HUES48 (cell line): ENCODE measurements around the gene GABRD.

ENCODE experiments used
- H3K27ac ChIP-seq: one replicate; pipeline ENCODE4 v1.7.0; 2013; ENCODE audit warnings: low read depth, low read length, inconsistent platforms
- H3K27me3 ChIP-seq: 2 replicates; pipeline ENCODE4 v1.6.1; 2013; ENCODE audit warnings: mild to moderate bottlenecking, low read length; ENCODE audit not compliant: control insufficient read depth, insufficient read depth
- H3K36me3 ChIP-seq: 2 replicates; pipeline ENCODE4 v1.6.1; 2013; ENCODE audit warnings: low read length; ENCODE audit not compliant: control insufficient read depth, insufficient read depth
- H3K4me1 ChIP-seq: 2 replicates; pipeline ENCODE4 v1.6.1; 2013; ENCODE audit warnings: mild to moderate bottlenecking, low read length; ENCODE audit not compliant: control insufficient read depth, insufficient read depth
- H3K4me3 ChIP-seq: 2 replicates; pipeline ENCODE4 v1.5.1; 2013; ENCODE audit warnings: mild to moderate bottlenecking, low read depth, low read length
- H3K9ac ChIP-seq: 2 replicates; pipeline ENCODE4 v1.6.1; 2013; ENCODE audit warnings: mild to moderate bottlenecking, low read depth, low read length, moderate library complexity
- H3K9me3 ChIP-seq: 2 replicates; pipeline ENCODE4 v1.6.1; 2013; ENCODE audit warnings: low read length; ENCODE audit not compliant: control insufficient read depth, insufficient read depth

GABRD gene

DNA sequence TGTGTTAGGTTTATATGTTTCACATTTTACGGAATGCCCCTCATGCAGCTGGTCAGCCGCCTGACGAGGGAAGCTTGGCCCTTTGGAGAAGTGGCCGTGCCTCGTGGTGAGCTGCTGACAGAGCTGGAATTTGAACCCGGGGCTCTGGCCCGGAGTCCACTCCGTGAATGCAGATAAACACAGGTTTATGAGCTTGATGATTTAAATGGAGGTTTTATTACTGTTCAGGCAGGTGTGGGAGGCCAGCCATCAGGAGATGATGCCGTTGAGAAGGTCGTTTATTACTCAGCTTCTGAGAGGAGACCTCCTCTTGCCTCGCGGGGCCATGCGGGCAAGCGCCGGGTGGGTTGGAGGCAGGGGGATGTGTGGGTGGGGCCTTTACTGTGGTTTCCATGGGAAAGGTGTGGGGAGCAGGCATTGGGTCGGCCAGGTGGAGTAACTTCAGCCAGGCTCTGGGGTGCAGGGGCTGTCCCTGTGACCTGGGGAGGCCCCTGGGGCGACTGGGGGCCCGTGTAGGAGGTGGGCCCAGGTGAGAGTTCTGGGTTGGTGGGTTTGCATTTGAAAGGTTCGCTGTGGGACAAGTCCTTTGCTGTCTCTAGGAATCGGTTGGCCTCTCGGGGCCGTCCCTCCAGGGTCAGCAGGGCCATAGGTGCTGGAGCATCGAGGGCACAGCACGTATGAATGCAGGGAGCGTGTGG is 53.1 kb downstream of the GABRD start:
- H3K27ac ChIP-seq, result no peak overlapping the region
- no peaks in the 10 kb centered on the region for H3K27me3 ChIP-seq
- no peak overlapping the region for H3K9ac ChIP-seq
- no peak overlapping the region for H3K4me3 ChIP-seq
- no peaks in the 10 kb centered on the region for H3K4me1 ChIP-seq
- no peaks in the 10 kb centered on the region for H3K9me3 ChIP-seq
- peaks cover 18% of the 10 kb centered on the region for H3K36me3 ChIP-seq

GRCh38 chr1:2072891-2073290 is 53.7 kb downstream of the GABRD start:
- Histone ChIP-seq H3K4me1 (no peaks in the 10 kb centered on the region), H3K36me3 (peaks cover 20% of the 10 kb centered on the region), H3K9me3 (peaks cover 4% of the 10 kb centered on the region; the same call in 1 of the 2 replicates), H3K4me3 (no peak overlapping the region), H3K9ac (no peak overlapping the region), H3K27me3 (no peaks in the 10 kb centered on the region), H3K27ac (no peak overlapping the region)

DNA sequence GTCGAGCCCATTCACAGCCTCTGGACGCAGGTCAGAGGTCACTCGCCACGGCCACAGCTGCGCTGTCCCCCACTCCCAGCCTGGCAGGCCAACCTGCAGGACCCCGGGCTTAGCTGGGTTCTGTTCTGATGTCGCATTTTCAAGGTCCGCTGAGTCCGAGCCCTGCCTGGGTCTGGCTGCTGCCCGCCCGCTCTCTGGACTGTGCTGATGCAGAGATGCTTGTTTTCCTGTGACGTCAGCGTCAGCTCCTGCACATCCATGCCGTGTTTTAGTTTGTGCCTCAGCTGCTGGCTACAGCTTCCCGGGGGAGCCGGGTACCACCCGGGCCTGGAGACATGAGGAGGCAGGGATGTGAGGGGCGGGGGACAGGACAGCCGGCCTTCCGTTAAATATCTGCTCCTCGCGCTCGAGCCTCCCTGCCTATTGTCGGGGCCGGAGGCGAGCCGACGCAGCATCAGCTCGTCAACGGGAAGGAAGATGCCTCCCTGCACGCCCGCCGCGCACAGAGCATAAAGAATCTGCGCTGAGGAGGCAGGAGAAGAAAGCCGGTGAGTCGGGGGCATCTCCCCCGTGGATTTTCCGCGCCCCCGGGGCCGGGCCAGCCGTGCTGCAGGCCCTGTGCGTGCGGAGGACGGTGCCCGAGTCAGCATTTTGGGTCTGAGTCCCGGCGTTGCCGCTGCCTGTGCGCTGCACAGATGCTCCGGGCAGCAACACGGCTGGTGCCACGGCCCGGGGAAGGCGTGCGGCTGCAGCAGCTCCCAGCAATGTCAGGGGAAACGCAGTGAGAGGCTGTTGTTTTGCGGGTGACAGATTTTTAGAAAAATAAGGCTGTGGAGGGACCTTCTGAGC is 54.5 kb downstream of the GABRD start:
- peaks cover 10% of the 10 kb centered on the region; the same call in 1 of the 2 replicates for H3K9me3 ChIP-seq
- no peaks in the 10 kb centered on the region for H3K27me3 ChIP-seq
- H3K27ac ChIP-seq, result no peak overlapping the region
- no peak overlapping the region for H3K9ac ChIP-seq
- H3K4me1 ChIP-seq, result no peaks in the 10 kb centered on the region
- H3K4me3 ChIP-seq, result no peak overlapping the region
- H3K36me3 ChIP-seq, result 0 out of 2 replicates have a peak, but pooled peaks cover 13% of the 10 kb centered on the region

DNA sequence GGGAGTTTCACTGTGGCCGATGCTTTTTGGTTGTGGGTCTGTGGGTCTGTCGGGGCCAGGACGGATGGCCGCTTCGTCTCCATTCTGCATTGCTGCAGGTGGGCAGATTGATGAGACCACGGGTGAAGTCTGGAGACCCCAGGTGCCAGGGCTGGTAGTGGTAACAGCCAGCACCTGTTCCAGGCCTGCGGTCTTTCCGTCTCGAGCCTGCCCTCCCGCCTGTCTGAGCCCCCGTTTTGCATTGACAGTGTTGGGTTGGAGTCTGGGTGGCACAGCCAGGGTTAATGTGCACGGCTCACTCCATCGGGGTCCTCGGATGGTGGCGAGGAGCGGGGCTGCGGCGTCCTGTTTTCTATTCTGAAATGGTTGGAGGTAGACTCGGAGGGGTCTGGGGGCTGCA is 55.3 kb downstream of the GABRD start:
- no peak overlapping the region for H3K9ac ChIP-seq
- H3K4me1 ChIP-seq, result no peaks in the 10 kb centered on the region
- H3K4me3 ChIP-seq, result no peak overlapping the region
- no peaks in the 10 kb centered on the region for H3K27me3 ChIP-seq
- H3K9me3 ChIP-seq, result peaks cover 10% of the 10 kb centered on the region; the same call in 1 of the 2 replicates
- H3K27ac ChIP-seq, result no peak overlapping the region
- 0 out of 2 replicates have a peak, but pooled peaks cover 11% of the 10 kb centered on the region for H3K36me3 ChIP-seq

GRCh38 chr1:2074944-2075740 is 56.0 kb downstream of the GABRD start:
- Histone ChIP-seq H3K9me3 (peaks cover 10% of the 10 kb centered on the region; the same call in 1 of the 2 replicates), H3K27me3 (no peaks in the 10 kb centered on the region), H3K27ac (no peak overlapping the region), H3K4me3 (no peak overlapping the region), H3K4me1 (no peaks in the 10 kb centered on the region), H3K36me3 (0 out of 2 replicates have a peak, but pooled peaks cover 11% of the 10 kb centered on the region), H3K9ac (no peak overlapping the region)

DNA sequence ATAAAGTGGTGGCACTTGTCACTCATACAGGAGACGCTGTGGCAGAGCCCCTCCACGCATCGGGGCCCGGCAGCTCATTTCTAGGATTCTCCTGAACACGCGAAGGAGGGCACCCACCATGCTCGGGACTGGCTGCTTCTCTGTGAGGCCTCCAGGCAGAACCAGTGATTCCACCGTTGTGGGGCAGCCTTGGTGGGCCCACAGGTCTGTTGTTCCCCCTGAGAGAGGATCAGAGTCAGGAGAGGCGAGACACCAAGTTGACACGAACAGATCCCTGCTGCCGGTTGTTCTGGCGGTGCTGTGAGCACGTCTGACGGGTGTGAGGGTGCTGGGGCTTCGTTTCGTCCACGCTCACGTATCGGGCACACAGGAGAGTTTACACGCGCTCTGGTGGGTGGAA is 57.7 kb downstream of the GABRD start:
- H3K36me3 ChIP-seq, result 0 out of 2 replicates have a peak, but pooled peaks cover 11% of the 10 kb centered on the region
- H3K9me3 ChIP-seq, result peaks cover 10% of the 10 kb centered on the region; the same call in 1 of the 2 replicates
- H3K9ac ChIP-seq, result no peak overlapping the region
- H3K4me1 ChIP-seq, result no peaks in the 10 kb centered on the region
- no peak overlapping the region for H3K4me3 ChIP-seq
- H3K27ac ChIP-seq, result no peak overlapping the region
- no peaks in the 10 kb centered on the region for H3K27me3 ChIP-seq

DNA sequence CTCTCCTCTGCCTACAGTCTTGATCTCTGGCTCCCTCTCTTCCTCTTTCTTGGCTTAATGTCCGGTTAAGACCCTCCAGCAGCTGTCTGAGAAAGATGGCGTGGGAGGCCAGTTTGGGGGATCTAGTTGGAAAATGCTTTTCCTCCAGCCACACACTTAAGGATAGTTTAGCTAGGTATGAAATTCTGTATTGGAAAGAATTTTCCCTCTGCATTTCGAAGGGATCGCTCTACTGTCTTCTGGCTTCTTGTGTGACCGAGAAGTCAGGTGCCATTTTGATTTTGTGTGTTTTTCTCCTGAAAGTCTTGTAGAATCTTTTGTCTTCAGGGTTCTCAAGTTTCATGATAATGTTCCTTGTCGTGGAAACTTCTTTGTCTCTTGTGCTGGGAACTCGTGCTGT is 59.0 kb downstream of the GABRD start:
- H3K36me3 ChIP-seq, result 0 out of 2 replicates have a peak, but pooled peaks cover 12% of the 10 kb centered on the region
- no peak overlapping the region for H3K9ac ChIP-seq
- H3K9me3 ChIP-seq, result peaks cover 10% of the 10 kb centered on the region; the same call in 1 of the 2 replicates
- no peaks in the 10 kb centered on the region for H3K4me1 ChIP-seq
- no peaks in the 10 kb centered on the region for H3K27me3 ChIP-seq
- H3K4me3 ChIP-seq, result no peak overlapping the region
- no peak overlapping the region for H3K27ac ChIP-seq

- H3K4me1 ChIP-seq, result no peaks in the 10 kb centered on the region
- 0 out of 2 replicates have a peak, but pooled peaks cover 13% of the 10 kb centered on the region for H3K36me3 ChIP-seq
- peaks cover 10% of the 10 kb centered on the region; the same call in 1 of the 2 replicates for H3K9me3 ChIP-seq
- no peak overlapping the region for H3K4me3 ChIP-seq
- H3K27ac ChIP-seq, result no peak overlapping the region
- H3K9ac ChIP-seq, result no peak overlapping the region
- no peaks in the 10 kb centered on the region for H3K27me3 ChIP-seq
Measured at GRCh38 chr1:2079396-2080085, 60.4 kb downstream of the GABRD start.

- peaks cover 10% of the 10 kb centered on the region; the same call in 1 of the 2 replicates for H3K9me3 ChIP-seq
- H3K27ac ChIP-seq, result no peak overlapping the region
- H3K27me3 ChIP-seq, result no peaks in the 10 kb centered on the region
- no peak overlapping the region for H3K9ac ChIP-seq
- no peak overlapping the region for H3K4me3 ChIP-seq
- H3K4me1 ChIP-seq, result no peaks in the 10 kb centered on the region
- H3K36me3 ChIP-seq, result 0 out of 2 replicates have a peak, but pooled peaks cover 13% of the 10 kb centered on the region
Measured at GRCh38 chr1:2080140-2080539, 61.0 kb downstream of the GABRD start.
